ENCODE results near the gene ITGB6. TPM values are rescaled to one million over a fixed set of nuclear protein-coding genes. Genes with fewer than 3 reads are reported as not detected.

Gene ITGB6
- total RNA-seq, result not detected

- DNase-seq, result no peak
- Mint-ChIP-seq H3K4me3 (no peak within 1 kb of the TSS), H3K9me3 (no peaks in the 10 kb centered on the region), H3K27ac (no peak within 1 kb of the TSS), H3K27me3 (peaks cover 5% of the 10 kb centered on the region), H3K4me1 (peaks cover 5% of the 10 kb centered on the region), H3K36me3 (ENCODE audit: low read depth) (no peaks in the 10 kb centered on the region)
- POLR2A ChIA-PET, result no interaction called here
- CTCF ChIA-PET, result no interaction called here
These were observed at the start of gene ITGB6 for GRCh38 chr2:160199683-160200389. Gene ITGB6 (minus strand): TSS chr2:160200272. CDS start chr2:160200063, 209 bp downstream.

GRCh38 chr2:160247296-160248035, 47.4 kb upstream of the ITGB6 start:
- Mint-ChIP-seq H3K4me3 (no peak overlapping the region), H3K27ac (no peak overlapping the region), H3K9me3 (no peaks in the 10 kb centered on the region), H3K27me3 (peaks cover 2% of the 10 kb centered on the region), H3K36me3 (ENCODE audit: low read depth) (no peaks in the 10 kb centered on the region), H3K4me1 (no peaks in the 10 kb centered on the region)
- CTCF ChIA-PET, result interaction anchor here (1.2 kb wide), 1 partner anchor 13 kb away, joined by 3 read pairs; no protein-coding TSS in a partner anchor
- POLR2A ChIA-PET, result no interaction called here
- DNase-seq, result no peak

- Mint-ChIP-seq H3K36me3 (ENCODE audit: low read depth) (no peaks in the 10 kb centered on the region), H3K27ac (no peak overlapping the region), H3K27me3 (no peaks in the 10 kb centered on the region), H3K9me3 (no peaks in the 10 kb centered on the region), H3K4me1 (no peaks in the 10 kb centered on the region), H3K4me3 (no peak overlapping the region)
- ChIA-PET CTCF (no interaction called here), POLR2A (no interaction called here)
- DNase-seq, result no peak
These were observed 46.3 kb upstream of the ITGB6 start for GRCh38 chr2:160246356-160246755.

- DNase-seq, result no peak
- no peaks in the 10 kb centered on the region for H3K27me3 Mint-ChIP-seq
- H3K4me1 Mint-ChIP-seq, result no peaks in the 10 kb centered on the region
- no peak overlapping the region for H3K4me3 Mint-ChIP-seq
- H3K36me3 Mint-ChIP-seq (ENCODE audit: low read depth), result no peaks in the 10 kb centered on the region
- ChIA-PET CTCF (no interaction called here), POLR2A (no interaction called here)
- no peaks in the 10 kb centered on the region for H3K9me3 Mint-ChIP-seq
- H3K27ac Mint-ChIP-seq, result no peak overlapping the region
These were observed 45.6 kb upstream of the ITGB6 start for GRCh38 chr2:160245614-160246155.

- Mint-ChIP-seq H3K27me3 (peaks cover under 1% of the 10 kb centered on the region), H3K4me3 (no peak overlapping the region), H3K36me3 (ENCODE audit: low read depth) (no peaks in the 10 kb centered on the region), H3K27ac (no peak overlapping the region), H3K9me3 (no peaks in the 10 kb centered on the region), H3K4me1 (no peaks in the 10 kb centered on the region)
- no peak for DNase-seq
- POLR2A ChIA-PET, result no interaction called here
- CTCF ChIA-PET, result no interaction called here
These were observed 43.0 kb upstream of the ITGB6 start for GRCh38 chr2:160242893-160243564.

GRCh38 chr2:160241251-160242137, 41.4 kb upstream of the ITGB6 start:
- H3K4me1 Mint-ChIP-seq, result no peaks in the 10 kb centered on the region
- no peak for DNase-seq
- CTCF ChIA-PET, result interaction anchor here (1.3 to 1.5 kb wide), 2 partner anchors 10 to 29 kb away, joined by 3 to 5 read pairs; no protein-coding TSS in a partner anchor
- POLR2A ChIA-PET, result no interaction called here
- peaks cover 2% of the 10 kb centered on the region for H3K27me3 Mint-ChIP-seq
- H3K4me3 Mint-ChIP-seq, result no peak overlapping the region
- H3K9me3 Mint-ChIP-seq, result no peaks in the 10 kb centered on the region
- no peak overlapping the region for H3K27ac Mint-ChIP-seq
- no peaks in the 10 kb centered on the region for H3K36me3 Mint-ChIP-seq (ENCODE audit: low read depth)

GRCh38 chr2:160239436-160239835, 39.4 kb upstream of the ITGB6 start:
- no peaks in the 10 kb centered on the region for H3K36me3 Mint-ChIP-seq (ENCODE audit: low read depth)
- peaks cover 2% of the 10 kb centered on the region for H3K27me3 Mint-ChIP-seq
- ChIA-PET CTCF (interaction anchor here (1.1 to 1.5 kb wide), 2 partner anchors 19 to 31 kb away, joined by 3 to 5 read pairs; no protein-coding TSS in a partner anchor), POLR2A (no interaction called here)
- DNase-seq, result no peak
- H3K27ac Mint-ChIP-seq, result no peak overlapping the region
- no peaks in the 10 kb centered on the region for H3K9me3 Mint-ChIP-seq
- H3K4me1 Mint-ChIP-seq, result no peaks in the 10 kb centered on the region
- no peak overlapping the region for H3K4me3 Mint-ChIP-seq

- POLR2A ChIA-PET, result no interaction called here
- no peaks in the 10 kb centered on the region for H3K9me3 Mint-ChIP-seq
- no peak overlapping the region for H3K4me3 Mint-ChIP-seq
- no peak for DNase-seq
- no peak overlapping the region for H3K27ac Mint-ChIP-seq
- no peaks in the 10 kb centered on the region for H3K4me1 Mint-ChIP-seq
- no peaks in the 10 kb centered on the region for H3K36me3 Mint-ChIP-seq (ENCODE audit: low read depth)
- CTCF ChIA-PET, result interaction anchor here (0.6 kb wide), 1 partner anchor 1698 kb away, joined by 3 read pairs; no protein-coding TSS in a partner anchor
- peaks cover 5% of the 10 kb centered on the region for H3K27me3 Mint-ChIP-seq
These were observed 38.3 kb upstream of the ITGB6 start for GRCh38 chr2:160238392-160238791.

GRCh38 chr2:160232905-160233475, 32.9 kb upstream of the ITGB6 start:
- H3K4me1 Mint-ChIP-seq, result no peaks in the 10 kb centered on the region
- H3K36me3 Mint-ChIP-seq (ENCODE audit: low read depth), result no peaks in the 10 kb centered on the region
- H3K9me3 Mint-ChIP-seq, result no peaks in the 10 kb centered on the region
- DNase-seq, result no peak
- H3K27ac Mint-ChIP-seq, result no peak overlapping the region
- CTCF ChIA-PET, result interaction anchor here (0.7 to 1.9 kb wide), 3 partner anchors 8 to 42 kb away, joined by 3 to 5 read pairs (median 3); no protein-coding TSS in a partner anchor
- peaks cover 4% of the 10 kb centered on the region for H3K27me3 Mint-ChIP-seq
- H3K4me3 Mint-ChIP-seq, result no peak overlapping the region
- POLR2A ChIA-PET, result no interaction called here

GRCh38 chr2:160229591-160229990, 29.5 kb upstream of the ITGB6 start:
- CTCF ChIA-PET, result interaction anchor here (0.7 kb wide), 1 partner anchor 15 kb away, joined by 6 read pairs; no protein-coding TSS in a partner anchor
- H3K27me3 Mint-ChIP-seq, result peaks cover 3% of the 10 kb centered on the region
- peaks cover 4% of the 10 kb centered on the region for H3K4me1 Mint-ChIP-seq
- no peak for DNase-seq
- H3K27ac Mint-ChIP-seq, result no peak overlapping the region
- no peaks in the 10 kb centered on the region for H3K9me3 Mint-ChIP-seq
- POLR2A ChIA-PET, result no interaction called here
- H3K36me3 Mint-ChIP-seq (ENCODE audit: low read depth), result no peaks in the 10 kb centered on the region
- no peak overlapping the region for H3K4me3 Mint-ChIP-seq

GRCh38 chr2:160228141-160228917, 28.3 kb upstream of the ITGB6 start:
- H3K4me1 Mint-ChIP-seq, result peaks cover 17% of the 10 kb centered on the region

More at GRCh38 chr2:160228141-160228917, 28.3 kb upstream of the ITGB6 start:
- ChIA-PET POLR2A (no interaction called here), CTCF (no interaction called here)
- no peaks in the 10 kb centered on the region for H3K36me3 Mint-ChIP-seq (ENCODE audit: low read depth)
- no peaks in the 10 kb centered on the region for H3K9me3 Mint-ChIP-seq
- H3K27ac Mint-ChIP-seq, result no peak overlapping the region
- no peaks in the 10 kb centered on the region for H3K27me3 Mint-ChIP-seq
- DNase-seq, result no peak
- no peak overlapping the region for H3K4me3 Mint-ChIP-seq
